Measurements from ENCODE around the gene ARSK.

Gene ARSK

DNA sequence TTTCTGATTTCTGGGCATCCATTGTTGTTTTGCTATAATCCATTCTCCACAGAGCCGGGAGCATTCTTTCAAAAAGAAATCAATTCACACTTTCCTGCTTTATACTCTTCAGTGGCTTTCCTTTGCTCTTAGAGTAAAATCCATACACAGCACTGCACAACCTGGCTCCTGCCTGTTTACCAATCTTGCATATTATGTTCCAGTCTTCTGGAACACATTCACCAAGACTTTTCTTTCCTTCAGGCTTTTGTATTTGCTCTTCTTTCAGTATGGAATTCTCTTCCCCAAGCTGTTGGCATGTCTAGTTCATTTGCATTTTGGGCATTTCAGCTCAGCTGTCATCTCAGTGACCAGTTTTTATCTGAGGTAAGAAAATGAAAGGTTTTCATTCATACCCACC is 97.9 kb downstream of the ARSK start:
- no peak for DNase-seq

DNA sequence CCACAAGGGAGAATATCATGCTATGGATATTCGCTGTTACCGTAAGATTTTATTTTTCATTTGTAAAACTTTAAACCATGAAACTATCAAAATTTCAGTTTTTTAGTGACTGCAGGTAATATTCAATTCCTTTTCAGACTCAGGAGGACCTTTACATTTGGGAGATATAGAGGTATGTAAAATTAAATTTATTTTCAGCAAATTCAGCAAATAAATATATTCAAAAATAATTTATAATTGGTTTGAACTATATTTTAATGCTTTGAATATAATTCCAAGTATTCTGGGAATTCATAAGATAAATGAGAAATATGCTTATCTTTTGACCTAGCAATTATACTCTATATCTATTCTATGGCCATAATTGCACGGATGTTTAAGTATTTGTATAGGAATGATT is 99.3 kb downstream of the ARSK start:
- DNase-seq = no peak

All from T-helper 9 cell (primary cell).